H1 (cell line): ENCODE measurements around the gene CFP. TPM values are rescaled to one million over a fixed set of nuclear protein-coding genes. Genes with fewer than 3 reads are reported as not detected.

Source experiments
- CTCF ChIA-PET: fragments of 300-600 bp; sonication (Branson Sonifier 250); formaldehyde crosslinking; loops from one replicate; lab custom pipeline; 2021; ENCODE audit not compliant: partially characterized antibody; lab: Charles Lee
- POLR2A ChIA-PET: fragments of 300-600 bp; sonication (Branson Sonifier 250); formaldehyde crosslinking; loops from one replicate; lab custom pipeline; 2021; ENCODE audit warnings: inconsistent platforms; ENCODE audit not compliant: partially characterized antibody; lab: Charles Lee
- DNase-seq, 2 experiments: peaks; one replicate each; pipeline versions ENCODE4 v3.0.0 to v3.0.0-alpha.2; 2010 to 2022; ENCODE audit warnings: low spot score in 2 of 2, low read depth in 1 of 2, mixed read lengths in 1 of 2
- FAIRE-seq: peaks from 2 replicates; lab custom pipeline; 2011; peaks lifted over from hg19 to GRCh38; lab: Jason Lieb, UNC
- H2AFZ ChIP-seq: 2 replicates; pipeline ENCODE4 v1.8.1; 2012; ENCODE audit warnings: low read length, inconsistent platforms
- H2AK5ac ChIP-seq: 2 replicates; pipeline ENCODE4 v1.6.1; 2013; ENCODE audit warnings: low read depth, low read length
- H2BK120ac ChIP-seq: replicated peaks from 2 replicates; pipeline ENCODE3; 2013; ENCODE audit warnings: low read depth, low read length, inconsistent platforms
- H2BK12ac ChIP-seq: 2 replicates; pipeline ENCODE4 v1.6.1; 2013; ENCODE audit warnings: low read depth, low read length
- H2BK15ac ChIP-seq: 2 replicates; pipeline ENCODE4 v1.6.1; 2013; ENCODE audit warnings: low read length
- H2BK20ac ChIP-seq: 2 replicates; pipeline ENCODE4 v1.6.1; 2013; ENCODE audit warnings: low read length
- H2BK5ac ChIP-seq: 2 replicates; pipeline ENCODE4 v1.6.1; 2013; ENCODE audit warnings: low read depth, low read length
- H3K14ac ChIP-seq: 2 replicates; pipeline ENCODE4 v1.6.1; 2013; ENCODE audit warnings: inconsistent platforms; ENCODE audit not compliant: insufficient read length
- H3K18ac ChIP-seq: 2 replicates; pipeline ENCODE4 v1.6.1; 2013; ENCODE audit warnings: low read length; ENCODE audit errors: extremely low read depth
- H3K23ac ChIP-seq: 2 replicates; pipeline ENCODE4 v1.6.1; 2013; ENCODE audit warnings: inconsistent platforms; ENCODE audit not compliant: insufficient read length
- H3K23me2 ChIP-seq: 2 replicates; pipeline ENCODE4 v1.6.1; 2013; ENCODE audit warnings: low read depth, low read length
- H3K27ac ChIP-seq: 2 replicates; pipeline ENCODE4 v1.6.1; 2011; ENCODE audit warnings: low read depth, low read length, inconsistent platforms
- H3K27me3 ChIP-seq, 4 experiments: replicated peaks in 1 of 4; 1 replicate in 1 of 4; 2 replicates in 3 of 4; pipeline versions ENCODE4 v1.6.1 to v1.8.1; 2011 to 2013; ENCODE audit warnings: low read length in 3 of 4, mild to moderate bottlenecking in 3 of 4, inconsistent platforms in 2 of 4, mixed read lengths in 2 of 4, moderate library complexity in 1 of 4; ENCODE audit not compliant: control insufficient read depth in 3 of 4, insufficient read depth in 3 of 4; ENCODE audit errors: extremely low read depth in 1 of 4
- H3K36me3 ChIP-seq, 4 experiments: 2 replicates each; pipeline versions ENCODE4 v1.6.1 to v1.8.1; 2011 to 2013; ENCODE audit warnings: mild to moderate bottlenecking in 4 of 4, low read length in 3 of 4, moderate library complexity in 2 of 4, control low read depth in 1 of 4, inconsistent platforms in 1 of 4; ENCODE audit not compliant: insufficient read depth in 4 of 4, control insufficient read depth in 2 of 4
- H3K4ac ChIP-seq: replicated peaks from 2 replicates; pipeline ENCODE3; 2013; ENCODE audit warnings: low read length, low read depth, mixed read lengths, inconsistent platforms; ENCODE audit not compliant: insufficient read length
- H3K4me1 ChIP-seq, 4 experiments: replicated peaks in 1 of 4; 1 replicate in 1 of 4; 2 replicates in 3 of 4; pipeline versions ENCODE4 v1.6.1 to v1.8.1; 2011 to 2013; ENCODE audit warnings: low read length in 3 of 4, inconsistent platforms in 2 of 4, mixed read lengths in 1 of 4; ENCODE audit not compliant: insufficient read depth in 4 of 4, control insufficient read depth in 3 of 4
- H3K4me2 ChIP-seq, 2 experiments: 2 replicates each; pipeline versions ENCODE4 v1.6.1 to v1.8.1; 2011 to 2013; ENCODE audit warnings: low read depth in 2 of 2, low read length in 2 of 2, control low read depth in 1 of 2, inconsistent platforms in 1 of 2, mild to moderate bottlenecking in 1 of 2; ENCODE audit not compliant: insufficient read depth in 1 of 2
- H3K4me3 ChIP-seq, 4 experiments: fragments of 200-600, 300-600 bp in 1 of 4; sonication (generic), shearing (Covaris generic), sonication (Bioruptor Twin) in 1 of 4; 2 replicates each; pipeline versions ENCODE4 v1.5.1 to v1.8.1; 2011 to 2016; ENCODE audit warnings: low read length in 4 of 4, low read depth in 3 of 4, control low read depth in 2 of 4, inconsistent platforms in 2 of 4, mild to moderate bottlenecking in 2 of 4, mixed read lengths in 1 of 4, moderate library complexity in 1 of 4; ENCODE audit not compliant: insufficient read depth in 2 of 4; ENCODE audit errors: extremely low read depth in 1 of 4
- H3K56ac ChIP-seq: replicated peaks from 2 replicates; pipeline ENCODE3; 2013; ENCODE audit warnings: low read depth, mild to moderate bottlenecking, mixed read lengths, low read length, inconsistent platforms; ENCODE audit not compliant: insufficient read length
- H3K79me1 ChIP-seq: 2 replicates; pipeline ENCODE4 v1.6.1; 2013; ENCODE audit warnings: low read depth, low read length, control low read depth
- H3K79me2 ChIP-seq, 2 experiments: 2 replicates each; pipeline versions ENCODE4 v1.6.1 to v1.8.1; 2012 to 2013; ENCODE audit warnings: low read length in 2 of 2, mild to moderate bottlenecking in 2 of 2, inconsistent platforms in 1 of 2; ENCODE audit not compliant: insufficient read depth in 2 of 2, control insufficient read depth in 1 of 2
- H3K9ac ChIP-seq, 4 experiments: replicated peaks in 1 of 4; 1 replicate in 1 of 4; 2 replicates in 3 of 4; pipeline versions ENCODE4 v1.6.1 to v1.8.1; 2011 to 2013; ENCODE audit warnings: low read depth in 3 of 4, low read length in 3 of 4, control low read depth in 2 of 4, mild to moderate bottlenecking in 2 of 4, moderate library complexity in 2 of 4, inconsistent platforms in 1 of 4; ENCODE audit errors: extremely low read depth in 1 of 4
- H3K9me3 ChIP-seq, 2 experiments: 2 replicates each; pipeline versions ENCODE4 v1.6.1 to v1.8.1; 2012 to 2013; ENCODE audit warnings: mild to moderate bottlenecking in 2 of 2, moderate library complexity in 2 of 2, control low read depth in 1 of 2, inconsistent platforms in 1 of 2, low read depth in 1 of 2, low read length in 1 of 2, mixed read lengths in 1 of 2; ENCODE audit not compliant: insufficient read depth in 2 of 2
- H4K20me1 ChIP-seq, 2 experiments: replicated peaks in 1 of 2; 2 replicates each; pipeline versions ENCODE3 to v1.8.1; 2011 to 2013; ENCODE audit warnings: inconsistent platforms in 2 of 2, low read length in 2 of 2, mild to moderate bottlenecking in 1 of 2; ENCODE audit not compliant: insufficient read depth in 2 of 2, control insufficient read depth in 1 of 2
- H4K5ac ChIP-seq: 2 replicates; pipeline ENCODE4 v1.6.1; 2013; ENCODE audit warnings: low read length, low read depth, mixed read lengths, inconsistent platforms; ENCODE audit not compliant: insufficient read length
- H4K8ac ChIP-seq: 2 replicates; pipeline ENCODE4 v1.8.0; 2013; ENCODE audit warnings: mild to moderate bottlenecking, moderate library complexity, low read length, inconsistent platforms; ENCODE audit not compliant: insufficient read depth; ENCODE audit errors: extremely low read depth
- H4K91ac ChIP-seq: replicated peaks from 2 replicates; pipeline ENCODE3; 2013; ENCODE audit warnings: low read length, mixed read lengths, inconsistent platforms; ENCODE audit not compliant: insufficient read length
- CREB1 ChIP-seq: IDR thresholded peaks from 2 replicates; pipeline ENCODE4 v1.6.1; 2012; ENCODE audit warnings: inconsistent platforms
- CTCF ChIP-seq, 3 experiments: IDR thresholded peaks; 1 replicate in 2 of 3; 2 replicates in 1 of 3; pipeline versions ENCODE4 v1.5.1 to v1.6.1; 2011; ENCODE audit warnings: low read length in 3 of 3, mild to moderate bottlenecking in 3 of 3, inconsistent platforms in 2 of 3, low read depth in 1 of 3, moderate library complexity in 1 of 3; ENCODE audit not compliant: insufficient read depth in 1 of 3; ENCODE audit errors: control extremely low read depth in 1 of 3
- KDM1A ChIP-seq: fragments of 200-600, 300-600 bp; sonication (generic); IDR thresholded peaks from 2 replicates; pipeline ENCODE4 v1.7.1; 2016; ENCODE audit warnings: mild to moderate bottlenecking, low read length, borderline replicate concordance
- KDM5A ChIP-seq: fragments of 200-600 bp; IDR thresholded peaks from 2 replicates; pipeline ENCODE4 v1.7.1; 2012; ENCODE audit warnings: mild to moderate bottlenecking, low read length, inconsistent platforms, mixed read lengths
- POLR2AphosphoS5 ChIP-seq: IDR thresholded peaks from 2 replicates; pipeline ENCODE4 v1.6.1; 2011; ENCODE audit warnings: low read depth, low read length
- SP2 ChIP-seq: IDR thresholded peaks from 2 replicates; pipeline ENCODE4 v1.6.1; 2012; ENCODE audit warnings: mild to moderate bottlenecking, low read length, inconsistent platforms
- SP4 ChIP-seq: IDR thresholded peaks from 2 replicates; pipeline ENCODE4 v1.6.1; 2012; ENCODE audit warnings: low read length, inconsistent platforms
- TAF1 ChIP-seq: IDR thresholded peaks from 2 replicates; pipeline ENCODE4 v1.6.1; 2011; ENCODE audit warnings: mild to moderate bottlenecking, low read depth, low read length
- TBP ChIP-seq: IDR thresholded peaks from 2 replicates; pipeline ENCODE4 v1.6.1; 2011; ENCODE audit warnings: low read depth, low read length, improper control_type of control experiment
- TCF12 ChIP-seq: IDR thresholded peaks from 2 replicates; pipeline ENCODE4 v1.6.1; 2011; ENCODE audit warnings: low read depth, mild to moderate bottlenecking, low read length
- WGBS, 2 experiments: shearing (Covaris generic) in 1 of 2; methylation state at CpG; one replicate each; pipeline versions ENCODE4 v1.1.6 to v1.1.7; 2013 to 2015; ENCODE audit warnings: low lambda C conversion rate in 2 of 2, mixed read lengths in 2 of 2, inconsistent platforms in 1 of 2, low coverage in 1 of 2, missing lambda C conversion rate in 1 of 2; ENCODE audit not compliant: insufficient replicate concordance in 2 of 2, insufficient coverage in 1 of 2, insufficient read length in 1 of 2; ENCODE audit errors: extremely low coverage in 1 of 2, missing lambda C conversion rate in 1 of 2; 5-methylcytosine and 5-hydroxymethylcytosine counted together
- polyA plus RNA-seq, 7 experiments: library from polyadenylated mRNA; depleted of rRNA in 3 of 7; stranded (reverse) in 5 of 7; unstranded in 2 of 7; fragments of >200 nt in 5 of 7; fragments of 200-250 nt in 2 of 7; gene quantifications; 1 replicate in 5 of 7; 2 replicates in 1 of 7; 4 replicates in 1 of 7; pipeline versions ENCODE4 v1.2.1 to v1.2.3, GENCODE V29; 2011 to 2013; ENCODE audit warnings: missing spikeins in 2 of 7, mixed read lengths in 2 of 7
- total RNA-seq: library from RNA; stranded (reverse); fragmentation: NEBNext Ultra II Directional; extraction: Animal tissue kit (Norgen Biotek cat#: 25700); gene quantifications from 2 replicates; pipeline ENCODE4 v1.2.1, GENCODE V29; 2021
- TF ChIP-seq, protein P1 (sequence below): IDR thresholded peaks from 2 replicates; pipeline ENCODE4 v1.6.1; 2012; ENCODE audit warnings: inconsistent platforms
- TF ChIP-seq, protein P2 (sequence below): IDR thresholded peaks from 2 replicates; pipeline ENCODE4 v1.6.1; 2011; ENCODE audit warnings: low read length, improper control_type of control experiment

CFP gene
- total and polyA plus RNA-seq, 2 of the 8 experiments (the other 6 are each of a cell fraction or from before 2014, with no cell fraction given): 0.76 to 2.2 TPM

GRCh38 chrX:47577901-47578300 lies 51.8 kb downstream of the CFP start:
- Histone ChIP-seq H2AK5ac (no peak overlapping the region), H2BK120ac (no peak overlapping the region), H3K27me3 (no peaks in the 10 kb centered on the region), H3K9me3 (no peaks in the 10 kb centered on the region), H3K79me2 (no peaks in the 10 kb centered on the region), H3K4me1 (peaks cover 0 to 15% (median 11%) of the 10 kb centered on the region in 4 experiments; a peak in 5 of 7 replicates), H2AFZ (no peak overlapping the region), H4K20me1 (no peaks in the 10 kb centered on the region), H4K5ac (no peak overlapping the region), H3K79me1 (no peaks in the 10 kb centered on the region), H2BK20ac (no peak overlapping the region), H3K27ac (no peak overlapping the region), H3K36me3 (no peaks in the 10 kb centered on the region), H3K56ac (no peak overlapping the region), H3K23ac (no peak overlapping the region), H2BK15ac (no peak overlapping the region), H3K18ac (no peak overlapping the region), H3K4me2 (no peak overlapping the region), H3K14ac (no peak overlapping the region), H2BK5ac (no peak overlapping the region), H3K23me2 (peaks cover 7% of the 10 kb centered on the region; the same call in 1 of the 2 replicates), H4K91ac (no peak overlapping the region), H3K9ac (no peak overlapping the region), H2BK12ac (no peak overlapping the region), H3K4me3 (no peak overlapping the region), H4K8ac (no peak overlapping the region), H3K4ac (no peak overlapping the region)
- DNase-seq: no peak
- no peak for FAIRE-seq
- 68% methylated on average over 2 of the region's 3 CpGs; no CpG with 5 or more reads in 1 of the 2 experiments for WGBS, 2 experiments
- POLR2A ChIA-PET: interaction anchor here (1.2 kb wide), 1 partner anchor 42 kb away, joined by 3 read pairs; the partner anchor contains the start of gene SYN1
- CTCF ChIA-PET: interaction anchor here (1.6 kb wide), 1 partner anchor 9 kb away, joined by 4 read pairs; no protein-coding TSS in a partner anchor
- TF ChIP-seq POLR2AphosphoS5 (no peak), TAF1 (no peak), CTCF (IDR thresholded peaks at IDR 0.05; ENCODE audit: control extremely low read depth in 1 of 3, insufficient read depth in 1 of 3, low read depth in 1 of 3, low read length in 3 of 3) (no peak), CREB1 (no peak), TCF12 (no peak), TBP (no peak), SP4 (no peak), KDM1A (no peak), SP2 (no peak), KDM5A (no peak)
- TF ChIP-seq, protein P1, sequence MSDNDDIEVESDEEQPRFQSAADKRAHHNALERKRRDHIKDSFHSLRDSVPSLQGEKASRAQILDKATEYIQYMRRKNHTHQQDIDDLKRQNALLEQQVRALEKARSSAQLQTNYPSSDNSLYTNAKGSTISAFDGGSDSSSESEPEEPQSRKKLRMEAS: no peak
- TF ChIP-seq, protein P2, sequence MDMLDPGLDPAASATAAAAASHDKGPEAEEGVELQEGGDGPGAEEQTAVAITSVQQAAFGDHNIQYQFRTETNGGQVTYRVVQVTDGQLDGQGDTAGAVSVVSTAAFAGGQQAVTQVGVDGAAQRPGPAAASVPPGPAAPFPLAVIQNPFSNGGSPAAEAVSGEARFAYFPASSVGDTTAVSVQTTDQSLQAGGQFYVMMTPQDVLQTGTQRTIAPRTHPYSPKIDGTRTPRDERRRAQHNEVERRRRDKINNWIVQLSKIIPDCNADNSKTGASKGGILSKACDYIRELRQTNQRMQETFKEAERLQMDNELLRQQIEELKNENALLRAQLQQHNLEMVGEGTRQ: no peak
